VCaP (cell line): ENCODE measurements around the gene NCOA1.

Experiments
- H3K27ac ChIP-seq: fragments of 450-650 bp; 2 replicates; pipeline ENCODE4 v1.5.1; 2017
- TF ChIP-seq, protein P1 (sequence below): fragments of 450-650 bp; conservative IDR thresholded peaks from 2 replicates; pipeline ENCODE4 v1.5.1; 2017; ENCODE audit warnings: mild to moderate bottlenecking, moderate library complexity

NCOA1 gene

GRCh38 chr2:24722141-24722790 lies 231.2 kb downstream of the NCOA1 start:
- H3K27ac ChIP-seq: no peak overlapping the region

DNA sequence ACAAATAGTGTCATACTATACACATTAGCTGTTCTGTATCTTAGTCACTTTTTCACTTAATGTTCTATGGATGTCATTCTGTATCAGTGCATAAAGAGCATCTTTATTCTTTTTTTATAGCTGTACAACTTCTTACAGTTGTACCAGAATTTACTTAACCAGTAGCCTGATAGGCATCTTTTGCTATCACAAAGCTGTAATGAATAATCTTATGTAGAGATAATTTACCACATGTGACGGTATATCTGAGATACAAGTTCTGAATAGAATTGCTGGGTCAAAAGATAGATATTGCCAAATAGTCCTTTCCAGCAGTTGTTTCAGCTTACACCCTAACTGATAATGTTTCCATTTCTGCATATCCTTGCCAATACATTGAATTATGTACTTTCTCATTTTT lies 232.1 kb downstream of the NCOA1 start:
- H3K27ac ChIP-seq: no peak overlapping the region
- TF ChIP-seq, protein P1, sequence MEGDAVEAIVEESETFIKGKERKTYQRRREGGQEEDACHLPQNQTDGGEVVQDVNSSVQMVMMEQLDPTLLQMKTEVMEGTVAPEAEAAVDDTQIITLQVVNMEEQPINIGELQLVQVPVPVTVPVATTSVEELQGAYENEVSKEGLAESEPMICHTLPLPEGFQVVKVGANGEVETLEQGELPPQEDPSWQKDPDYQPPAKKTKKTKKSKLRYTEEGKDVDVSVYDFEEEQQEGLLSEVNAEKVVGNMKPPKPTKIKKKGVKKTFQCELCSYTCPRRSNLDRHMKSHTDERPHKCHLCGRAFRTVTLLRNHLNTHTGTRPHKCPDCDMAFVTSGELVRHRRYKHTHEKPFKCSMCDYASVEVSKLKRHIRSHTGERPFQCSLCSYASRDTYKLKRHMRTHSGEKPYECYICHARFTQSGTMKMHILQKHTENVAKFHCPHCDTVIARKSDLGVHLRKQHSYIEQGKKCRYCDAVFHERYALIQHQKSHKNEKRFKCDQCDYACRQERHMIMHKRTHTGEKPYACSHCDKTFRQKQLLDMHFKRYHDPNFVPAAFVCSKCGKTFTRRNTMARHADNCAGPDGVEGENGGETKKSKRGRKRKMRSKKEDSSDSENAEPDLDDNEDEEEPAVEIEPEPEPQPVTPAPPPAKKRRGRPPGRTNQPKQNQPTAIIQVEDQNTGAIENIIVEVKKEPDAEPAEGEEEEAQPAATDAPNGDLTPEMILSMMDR: no peak

More at GRCh38 chr2:24722141-24722790, 231.2 kb downstream of the NCOA1 start:
- TF ChIP-seq, protein P1: no peak

GRCh38 chr2:24723665-24724064 lies 232.6 kb downstream of the NCOA1 start:
- H3K27ac ChIP-seq: no peak overlapping the region
- TF ChIP-seq, protein P1: no peak

DNA sequence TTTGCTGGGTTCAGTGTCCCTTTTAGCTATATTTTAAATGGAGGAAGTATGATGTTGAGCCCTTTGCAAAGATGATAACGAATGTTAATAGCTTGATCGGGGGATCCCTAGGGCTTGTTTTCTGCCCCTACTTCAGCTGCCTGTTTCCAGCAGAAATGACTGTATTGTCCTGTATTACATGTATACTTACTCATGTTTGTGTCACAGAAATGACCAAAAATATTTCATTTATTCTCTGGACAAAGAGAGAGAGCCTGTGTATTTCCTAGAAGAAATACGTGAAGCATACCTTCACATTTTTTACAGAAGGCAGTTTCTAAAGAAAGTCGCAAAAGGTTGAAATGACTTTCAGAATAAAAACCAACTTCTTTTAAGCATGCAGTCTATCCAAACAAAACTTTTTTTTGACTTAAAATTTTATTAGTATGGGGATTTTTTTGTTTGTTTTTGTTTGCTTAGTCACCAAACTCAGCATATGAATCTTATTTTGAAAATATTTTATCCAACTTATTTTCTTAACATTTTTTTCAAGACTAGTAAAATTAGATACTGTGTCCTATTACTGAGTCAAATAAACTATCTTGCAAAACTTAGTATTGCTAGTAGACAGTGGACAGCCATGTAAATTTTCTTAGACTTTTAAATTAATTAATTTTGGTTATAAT lies 233.2 kb downstream of the NCOA1 start:
- TF ChIP-seq, protein P1: no peak
- no peak overlapping the region for H3K27ac ChIP-seq

- TF ChIP-seq, protein P1: no peak
- no peak overlapping the region for H3K27ac ChIP-seq
These were observed 234.9 kb downstream of the NCOA1 start for GRCh38 chr2:24725956-24726355.

DNA sequence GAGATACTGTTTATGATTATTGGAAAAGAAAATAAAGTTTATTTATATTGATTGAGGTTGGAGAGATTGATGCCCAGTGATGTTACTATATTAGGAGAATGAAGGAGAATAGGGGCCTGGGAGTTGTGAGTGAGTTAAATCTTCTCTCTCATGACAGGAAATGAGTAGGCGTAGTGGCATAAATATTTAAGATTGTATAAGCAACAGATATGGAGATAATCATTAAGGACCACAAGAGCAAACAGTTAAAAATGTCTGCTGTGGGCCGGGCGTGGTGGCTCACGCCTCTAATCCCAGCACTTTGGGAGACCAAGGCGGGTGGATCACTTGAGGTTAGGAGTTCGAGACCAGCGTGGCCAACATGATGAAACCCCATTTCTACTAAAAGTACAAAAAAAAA lies 239.4 kb downstream of the NCOA1 start:
- no peak overlapping the region for H3K27ac ChIP-seq
- TF ChIP-seq, protein P1: no peak

DNA sequence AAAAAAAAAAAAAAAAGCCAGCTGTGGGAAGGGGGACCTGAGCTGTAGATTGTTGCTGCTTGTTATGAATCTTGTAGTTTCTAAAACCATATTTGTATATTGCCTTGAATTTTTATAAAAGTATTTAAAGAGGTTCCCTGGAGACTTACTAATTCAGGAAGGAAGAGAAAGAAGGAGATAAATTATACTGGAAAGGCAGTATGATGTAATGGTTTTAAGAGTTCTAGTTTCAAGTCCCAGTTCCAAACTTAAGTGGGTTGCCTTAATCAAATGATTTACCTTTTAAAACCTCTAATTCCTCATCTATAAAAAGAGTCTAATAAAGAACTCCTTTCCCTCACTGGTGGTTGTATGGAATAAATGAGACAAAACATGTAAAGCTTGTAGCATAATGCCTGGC lies 240.0 kb downstream of the NCOA1 start:
- TF ChIP-seq, protein P1: no peak
- H3K27ac ChIP-seq: no peak overlapping the region
